Neural crest cell (in vitro differentiated cells): Measurements from ENCODE around the gene CC2D2B. TPM values are rescaled to one million over a fixed set of nuclear protein-coding genes. Genes with fewer than 3 reads are reported as not detected.
"Not testable (repeated sequence)": the region's sequence is repeated elsewhere in the genome, so short reads cannot be mapped to it uniquely, and the experiment has no call there.

Experiments used
- DNase-seq: peaks from one replicate; pipeline ENCODE4 v3.0.0; 2021; ENCODE audit warnings: low read depth, mixed read lengths, low spot score
- H3K27ac Mint-ChIP-seq: one replicate; pipeline ENCODE4 v1.8.0; 2021; ENCODE audit warnings: mild to moderate bottlenecking, mixed read lengths; ENCODE audit not compliant: unreplicated experiment
- H3K27me3 Mint-ChIP-seq: 2 replicates; pipeline ENCODE4 v1.8.0; 2021; ENCODE audit warnings: low read depth, mild to moderate bottlenecking, mixed read lengths
- H3K36me3 Mint-ChIP-seq: 2 replicates; pipeline ENCODE4 v1.8.0; 2021; ENCODE audit warnings: low read depth, mild to moderate bottlenecking, mixed read lengths
- H3K4me1 Mint-ChIP-seq: 2 replicates; pipeline ENCODE4 v1.8.0; 2021; ENCODE audit warnings: mixed read lengths
- H3K4me3 Mint-ChIP-seq: one replicate; pipeline ENCODE4 v1.8.0; 2021; ENCODE audit warnings: mild to moderate bottlenecking, mixed read lengths
- H3K9me3 Mint-ChIP-seq: 2 replicates; pipeline ENCODE4 v1.8.0; 2021; ENCODE audit warnings: mixed read lengths
- total RNA-seq: library from RNA; stranded (reverse); gene quantifications from 2 replicates; pipeline ENCODE4 v1.2.1, GENCODE V29; 2021
- TF ChIP-seq, protein P1 (sequence below): fragments of 200-600 bp; sonication (generic); conservative IDR thresholded peaks from 2 replicates; pipeline ENCODE4 v1.5.0; 2021; ENCODE audit warnings: antibody characterized with exemption, mild to moderate bottlenecking

Gene CC2D2B
- total RNA-seq, 1 donor from 2014 or later, result 0.47 TPM

DNA sequence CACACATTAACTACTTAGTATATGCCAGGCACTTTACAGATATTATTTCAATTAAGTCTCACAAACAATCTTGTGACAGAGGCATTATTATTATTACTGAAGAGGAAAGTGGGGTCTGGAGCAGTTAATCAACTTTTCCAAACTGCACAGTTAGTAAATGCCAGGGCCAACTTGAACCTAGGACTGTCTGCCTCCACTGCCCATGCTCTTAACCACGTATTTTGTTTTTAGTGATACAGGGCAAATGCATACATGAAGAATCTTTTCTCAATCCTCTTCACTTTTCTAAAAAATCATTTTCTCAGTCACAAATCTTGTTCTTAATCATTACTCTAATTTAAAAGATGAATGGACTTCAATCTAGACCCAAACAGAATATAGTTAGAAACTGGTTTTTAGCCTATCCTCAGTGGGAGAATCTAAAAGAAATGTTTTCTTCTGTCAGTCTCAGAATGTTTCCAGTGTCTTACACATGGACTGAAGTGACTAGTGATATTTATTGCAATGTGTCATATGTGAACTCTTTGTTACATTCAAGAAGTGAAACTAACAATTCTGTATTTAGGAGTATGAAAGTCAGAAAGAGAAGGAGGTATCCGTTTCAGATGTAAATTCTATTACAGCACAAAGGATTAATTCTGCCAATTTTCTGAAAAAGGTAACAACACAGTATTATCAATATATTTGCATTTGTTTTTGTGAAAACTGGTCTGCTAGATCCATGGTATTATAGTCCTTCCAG is 80.1 kb downstream of the CC2D2B start:
- no peak for DNase-seq
- Mint-ChIP-seq H3K4me1 (no peaks in the 10 kb centered on the region), H3K27ac (no peak overlapping the region), H3K27me3 (peaks cover 19% of the 10 kb centered on the region), H3K36me3 (no peaks in the 10 kb centered on the region), H3K4me3 (no peak overlapping the region), H3K9me3 (no peaks in the 10 kb centered on the region)
- TF ChIP-seq, protein P1, sequence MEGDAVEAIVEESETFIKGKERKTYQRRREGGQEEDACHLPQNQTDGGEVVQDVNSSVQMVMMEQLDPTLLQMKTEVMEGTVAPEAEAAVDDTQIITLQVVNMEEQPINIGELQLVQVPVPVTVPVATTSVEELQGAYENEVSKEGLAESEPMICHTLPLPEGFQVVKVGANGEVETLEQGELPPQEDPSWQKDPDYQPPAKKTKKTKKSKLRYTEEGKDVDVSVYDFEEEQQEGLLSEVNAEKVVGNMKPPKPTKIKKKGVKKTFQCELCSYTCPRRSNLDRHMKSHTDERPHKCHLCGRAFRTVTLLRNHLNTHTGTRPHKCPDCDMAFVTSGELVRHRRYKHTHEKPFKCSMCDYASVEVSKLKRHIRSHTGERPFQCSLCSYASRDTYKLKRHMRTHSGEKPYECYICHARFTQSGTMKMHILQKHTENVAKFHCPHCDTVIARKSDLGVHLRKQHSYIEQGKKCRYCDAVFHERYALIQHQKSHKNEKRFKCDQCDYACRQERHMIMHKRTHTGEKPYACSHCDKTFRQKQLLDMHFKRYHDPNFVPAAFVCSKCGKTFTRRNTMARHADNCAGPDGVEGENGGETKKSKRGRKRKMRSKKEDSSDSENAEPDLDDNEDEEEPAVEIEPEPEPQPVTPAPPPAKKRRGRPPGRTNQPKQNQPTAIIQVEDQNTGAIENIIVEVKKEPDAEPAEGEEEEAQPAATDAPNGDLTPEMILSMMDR, result no peak

DNA sequence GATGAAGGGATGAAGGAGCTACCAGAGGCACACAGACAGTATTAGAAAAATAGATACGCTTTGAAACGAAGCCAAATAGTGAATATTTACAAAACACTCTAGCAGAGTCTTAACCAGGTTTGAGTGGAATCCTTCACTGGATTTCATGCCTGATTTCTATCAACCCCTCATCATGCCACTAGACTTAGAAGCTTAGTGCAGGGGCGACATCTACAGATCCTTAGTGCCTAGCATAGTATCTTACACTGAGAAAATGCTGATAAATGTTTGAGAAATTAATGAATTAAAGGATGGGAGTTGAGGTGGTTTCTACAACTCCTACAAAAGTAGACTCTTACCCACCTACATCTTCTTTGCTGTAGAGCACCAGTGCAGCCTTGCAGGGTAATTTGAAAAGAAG is 80.9 kb downstream of the CC2D2B start:
- Mint-ChIP-seq H3K36me3 (no peaks in the 10 kb centered on the region), H3K4me1 (no peaks in the 10 kb centered on the region), H3K4me3 (no peak overlapping the region), H3K27me3 (peaks cover 19% of the 10 kb centered on the region), H3K9me3 (no peaks in the 10 kb centered on the region), H3K27ac (no peak overlapping the region)
- no peak for DNase-seq
- TF ChIP-seq, protein P1, result no peak

DNA sequence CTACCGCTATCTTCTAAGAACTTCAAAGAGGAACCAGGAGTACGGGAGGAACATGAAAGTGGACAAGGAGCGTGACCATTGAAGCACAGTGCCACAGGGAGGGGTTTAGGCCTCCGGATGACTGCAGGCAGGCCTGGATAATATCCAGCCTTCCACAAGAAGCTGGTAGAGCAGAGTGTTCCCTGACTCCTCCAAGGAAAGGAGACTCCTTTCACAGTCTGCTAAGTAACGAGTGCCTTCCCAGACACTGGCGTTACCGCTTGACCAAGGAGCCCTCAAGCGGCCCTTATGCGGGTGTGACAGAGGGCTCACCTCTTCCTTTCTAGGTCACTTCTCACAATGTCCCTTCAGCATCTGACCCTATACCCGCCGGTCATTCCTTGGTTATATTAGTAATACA is 86.6 kb downstream of the CC2D2B start:
- not testable (repeated sequence) for H3K9me3 Mint-ChIP-seq, H3K36me3 Mint-ChIP-seq, H3K4me3 Mint-ChIP-seq, H3K27me3 Mint-ChIP-seq, H3K27ac Mint-ChIP-seq, DNase-seq, H3K4me1 Mint-ChIP-seq

DNA sequence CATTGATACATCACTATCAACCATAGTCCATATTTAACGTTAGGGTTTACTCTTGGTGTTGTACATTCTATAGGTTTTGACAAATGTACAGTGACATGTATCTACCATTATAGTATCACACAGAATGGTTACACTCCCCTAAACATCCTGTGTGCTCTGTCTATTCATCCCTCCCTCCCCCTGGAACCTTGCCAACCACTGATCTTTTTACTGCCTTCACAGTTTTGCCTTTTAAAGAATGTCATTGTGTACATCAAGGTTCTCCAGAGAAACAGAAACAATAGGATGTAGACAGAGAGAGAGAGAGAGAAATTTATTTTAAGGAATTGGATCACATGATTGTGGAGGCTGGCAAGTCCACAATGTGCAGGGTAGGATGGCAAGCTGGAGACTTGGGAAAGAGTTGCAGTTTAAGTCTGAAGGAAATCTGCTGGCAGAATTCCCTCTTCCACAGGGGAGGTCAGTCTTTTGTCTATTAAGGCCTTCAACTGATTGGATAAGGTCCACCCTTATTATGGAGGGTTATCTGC is 90.5 kb downstream of the CC2D2B start:
- no peaks in the 10 kb centered on the region for H3K9me3 Mint-ChIP-seq
- H3K4me3 Mint-ChIP-seq, result no peak overlapping the region
- no peaks in the 10 kb centered on the region for H3K27me3 Mint-ChIP-seq
- DNase-seq, result no peak
- TF ChIP-seq, protein P1, result no peak
- peaks cover 4% of the 10 kb centered on the region for H3K4me1 Mint-ChIP-seq
- H3K27ac Mint-ChIP-seq, result no peak overlapping the region
- no peaks in the 10 kb centered on the region for H3K36me3 Mint-ChIP-seq

DNA sequence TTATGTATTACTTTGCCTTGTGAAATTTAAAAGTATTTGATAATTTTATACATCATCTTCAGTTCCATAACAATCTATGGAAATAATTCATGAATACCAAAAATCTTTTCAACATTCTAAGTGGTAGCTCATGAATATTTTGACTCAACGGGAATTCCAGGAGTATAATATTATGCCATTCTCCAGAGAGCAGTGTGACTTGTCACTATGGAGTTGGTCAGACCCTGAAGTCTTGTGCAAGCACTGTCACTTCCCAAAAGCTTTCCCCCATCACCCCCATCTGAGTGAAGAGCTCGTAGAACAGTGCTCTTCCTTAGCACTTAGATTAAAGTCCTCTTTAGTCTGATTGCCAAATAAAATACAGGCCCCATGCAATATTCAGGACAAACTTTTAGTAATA is 106.2 kb downstream of the CC2D2B start:
- no peaks in the 10 kb centered on the region for H3K9me3 Mint-ChIP-seq
- H3K27ac Mint-ChIP-seq, result no peak overlapping the region
- H3K27me3 Mint-ChIP-seq, result peaks cover 24% of the 10 kb centered on the region
- H3K36me3 Mint-ChIP-seq, result no peaks in the 10 kb centered on the region
- H3K4me3 Mint-ChIP-seq, result no peak overlapping the region
- TF ChIP-seq, protein P1, result no peak
- no peaks in the 10 kb centered on the region for H3K4me1 Mint-ChIP-seq
- no peak for DNase-seq

DNA sequence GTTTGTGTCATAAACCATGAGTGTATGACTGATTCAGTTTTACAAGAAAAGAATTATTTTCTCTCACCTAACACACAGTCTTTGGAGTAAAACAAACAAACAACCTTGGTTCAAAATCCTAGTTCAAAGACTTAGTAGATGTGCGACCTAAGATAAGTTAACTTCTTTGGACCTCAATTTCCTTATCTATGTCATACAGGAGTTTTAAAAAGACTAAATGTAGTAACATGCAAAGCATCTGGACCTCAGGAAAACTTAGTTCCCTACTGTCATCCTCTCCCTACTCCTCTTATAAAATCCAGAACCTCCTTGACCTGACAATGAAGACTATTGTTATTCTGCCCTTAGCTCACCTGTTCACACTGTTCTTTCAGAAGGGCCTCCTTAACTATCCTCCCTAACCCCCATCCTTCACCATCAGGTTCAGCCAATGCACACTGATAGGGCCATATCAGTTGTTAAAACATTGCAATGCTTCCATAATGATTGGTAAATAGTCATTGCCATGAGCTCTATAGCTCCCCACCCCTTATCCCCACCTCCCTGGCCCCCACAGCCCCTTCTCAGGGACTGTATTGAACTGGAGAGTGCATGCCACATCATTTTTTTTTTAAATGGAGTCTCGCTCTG is 106.8 kb downstream of the CC2D2B start:
- Mint-ChIP-seq H3K9me3 (no peaks in the 10 kb centered on the region), H3K27me3 (peaks cover 24% of the 10 kb centered on the region), H3K36me3 (no peaks in the 10 kb centered on the region), H3K27ac (no peak overlapping the region), H3K4me3 (no peak overlapping the region), H3K4me1 (no peaks in the 10 kb centered on the region)
- TF ChIP-seq, protein P1, result no peak
- no peak for DNase-seq
